Hematopoietic multipotent progenitor cell treated with erythropoietin and hydrocortisone succinate and interleukin-3 and kit ligand, for 17 days (in vitro differentiated cells): ENCODE measurements around the gene BOD1L1.

Experiments used
- DNase-seq: peaks from one replicate; pipeline ENCODE4 v3.0.0-alpha.2; 2015; ENCODE audit warnings: low spot score

BOD1L1 gene

GRCh38 chr4:13539047-13539618, 88.4 kb downstream of the BOD1L1 start:
- no peak for DNase-seq

- DNase-seq: no peak
These were observed 89.0 kb downstream of the BOD1L1 start for GRCh38 chr4:13538427-13538973.

GRCh38 chr4:13537832-13538177, 89.7 kb downstream of the BOD1L1 start:
- no peak for DNase-seq

- DNase-seq: no peak
These were observed 90.3 kb downstream of the BOD1L1 start for GRCh38 chr4:13537011-13537831.

GRCh38 chr4:13536607-13537006, 90.9 kb downstream of the BOD1L1 start:
- no peak for DNase-seq

GRCh38 chr4:13535708-13536361, 91.7 kb downstream of the BOD1L1 start:
- no peak for DNase-seq

- DNase-seq: no peak
These were observed 92.4 kb downstream of the BOD1L1 start for GRCh38 chr4:13535118-13535517.

GRCh38 chr4:13534344-13535063, 93.0 kb downstream of the BOD1L1 start:
- DNase-seq: no peak

GRCh38 chr4:13533670-13534343, 93.7 kb downstream of the BOD1L1 start:
- no peak for DNase-seq

- DNase-seq: no peak
These were observed 95.9 kb downstream of the BOD1L1 start for GRCh38 chr4:13531625-13531998.

GRCh38 chr4:13530823-13531624, 96.5 kb downstream of the BOD1L1 start:
- DNase-seq: no peak

GRCh38 chr4:13529128-13529919, 98.2 kb downstream of the BOD1L1 start:
- no peak for DNase-seq

GRCh38 chr4:13528821-13529127, 98.8 kb downstream of the BOD1L1 start:
- DNase-seq: no peak

- no peak for DNase-seq
These were observed 99.3 kb downstream of the BOD1L1 start for GRCh38 chr4:13527981-13528820.

- DNase-seq: no peak
These were observed 100.1 kb downstream of the BOD1L1 start for GRCh38 chr4:13527192-13527980.

- DNase-seq: no peak
These were observed 100.9 kb downstream of the BOD1L1 start for GRCh38 chr4:13526658-13527057.

- no peak for DNase-seq
These were observed 101.8 kb downstream of the BOD1L1 start for GRCh38 chr4:13525606-13526281.
